Left ventricle myocardium inferior (tissue), 1 donor: Measurements from ENCODE around the gene KRT222. TPM values are rescaled to one million over a fixed set of nuclear protein-coding genes. Genes with fewer than 3 reads are reported as not detected.

Experiments used
- DNase-seq: peaks from one replicate; pipeline ENCODE4 v3.0.0-alpha.2; 2020
- H3K27ac ChIP-seq: fragments of 200-600 bp; replicated peaks from 2 replicates; pipeline ENCODE4 v1.8.0; 2021
- H3K27me3 ChIP-seq: fragments of 200-600 bp; 2 replicates; pipeline ENCODE4 v1.8.0; 2021; ENCODE audit warnings: low read depth
- H3K36me3 ChIP-seq: fragments of 200-600 bp; 2 replicates; pipeline ENCODE4 v1.8.0; 2021
- H3K4me1 ChIP-seq: fragments of 200-600 bp; 2 replicates; pipeline ENCODE4 v1.8.0; 2021
- H3K4me3 ChIP-seq: fragments of 200-600 bp; 2 replicates; pipeline ENCODE4 v1.8.0; 2021; ENCODE audit warnings: mild to moderate bottlenecking, moderate library complexity
- H3K9me3 ChIP-seq: fragments of 200-600 bp; replicated peaks from 2 replicates; pipeline ENCODE4 v1.8.0; 2021
- intact Hi-C: fragments of 100-400 bp; cut with micrococcal nuclease; formaldehyde crosslinking; loops from one replicate; pipeline ENCODE4 v1.11.0; 2022
- total RNA-seq: library from RNA; stranded (reverse); fragmentation: NEBNext Ultra II Directional; extraction: Animal tissue kit (Norgen Biotek cat#: 25700); gene quantifications from one replicate; pipeline ENCODE4 v1.2.1, GENCODE V29; 2021
- TF ChIP-seq, protein P1 (sequence below): fragments of 200-600 bp; IDR thresholded peaks from 2 replicates; pipeline ENCODE4 v1.8.0; 2021; ENCODE audit warnings: antibody characterized with exemption, mild to moderate bottlenecking, borderline replicate concordance
- donor health status: DM: no; HTN: yes; CAD: no; lungs with severe emphysema.

KRT222 gene
- total RNA-seq, 1 donor from 2014 or later, result 0.38 TPM

DNA sequence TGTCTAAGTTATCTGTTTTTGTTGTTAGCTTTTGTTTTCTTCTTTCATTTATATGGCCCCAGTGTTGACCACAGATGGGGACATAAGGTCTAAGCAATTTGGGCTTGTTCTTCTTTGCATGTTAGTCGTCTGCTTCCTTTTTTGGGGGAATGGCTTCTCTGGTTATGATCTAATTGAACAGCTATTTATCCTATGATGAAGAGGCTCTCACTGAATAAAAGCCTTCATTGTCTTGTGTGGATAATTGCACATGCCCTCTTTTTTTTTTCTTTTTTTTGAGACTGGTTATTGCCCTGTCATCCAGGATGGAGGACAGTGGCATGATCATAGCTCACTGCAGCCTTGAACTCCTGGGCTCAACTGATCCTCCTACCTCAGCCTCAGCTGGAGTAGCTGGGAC is 31.1 kb downstream of the KRT222 start:
- Histone ChIP-seq H3K9me3 (no peaks in the 10 kb centered on the region), H3K36me3 (peaks cover 89% of the 10 kb centered on the region)

DNA sequence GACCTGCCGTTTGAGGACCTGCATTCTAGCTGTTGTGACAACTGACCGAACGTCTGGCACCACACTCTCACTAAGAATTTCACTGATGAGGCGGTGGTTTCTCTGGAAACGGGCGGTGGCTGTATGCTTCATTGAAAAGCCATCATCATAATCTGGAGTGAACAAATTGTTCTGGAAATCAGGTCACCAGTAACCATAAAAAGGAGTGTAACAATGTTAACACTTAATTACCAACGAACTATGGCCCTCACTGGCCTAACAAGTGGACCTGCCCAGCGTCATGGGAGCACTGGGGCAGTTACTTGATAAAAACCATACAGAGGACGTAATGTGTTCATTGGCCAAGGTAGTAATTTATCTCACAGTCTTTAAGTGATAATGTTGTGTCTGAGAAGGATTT is 32.8 kb downstream of the KRT222 start:
- Histone ChIP-seq H3K9me3 (no peaks in the 10 kb centered on the region), H3K27ac (no peak overlapping the region), H3K27me3 (no peaks in the 10 kb centered on the region), H3K36me3 (peaks cover 95% of the 10 kb centered on the region), H3K4me1 (no peaks in the 10 kb centered on the region), H3K4me3 (no peak overlapping the region)
- intact Hi-C loops, result no loop called here
- no peak for DNase-seq
- TF ChIP-seq, protein P1, sequence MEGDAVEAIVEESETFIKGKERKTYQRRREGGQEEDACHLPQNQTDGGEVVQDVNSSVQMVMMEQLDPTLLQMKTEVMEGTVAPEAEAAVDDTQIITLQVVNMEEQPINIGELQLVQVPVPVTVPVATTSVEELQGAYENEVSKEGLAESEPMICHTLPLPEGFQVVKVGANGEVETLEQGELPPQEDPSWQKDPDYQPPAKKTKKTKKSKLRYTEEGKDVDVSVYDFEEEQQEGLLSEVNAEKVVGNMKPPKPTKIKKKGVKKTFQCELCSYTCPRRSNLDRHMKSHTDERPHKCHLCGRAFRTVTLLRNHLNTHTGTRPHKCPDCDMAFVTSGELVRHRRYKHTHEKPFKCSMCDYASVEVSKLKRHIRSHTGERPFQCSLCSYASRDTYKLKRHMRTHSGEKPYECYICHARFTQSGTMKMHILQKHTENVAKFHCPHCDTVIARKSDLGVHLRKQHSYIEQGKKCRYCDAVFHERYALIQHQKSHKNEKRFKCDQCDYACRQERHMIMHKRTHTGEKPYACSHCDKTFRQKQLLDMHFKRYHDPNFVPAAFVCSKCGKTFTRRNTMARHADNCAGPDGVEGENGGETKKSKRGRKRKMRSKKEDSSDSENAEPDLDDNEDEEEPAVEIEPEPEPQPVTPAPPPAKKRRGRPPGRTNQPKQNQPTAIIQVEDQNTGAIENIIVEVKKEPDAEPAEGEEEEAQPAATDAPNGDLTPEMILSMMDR, result no peak

More for the DNA sequence above, 31.1 kb downstream of the KRT222 start:
- no peak overlapping the region for H3K27ac ChIP-seq
- H3K4me3 ChIP-seq, result no peak overlapping the region
- TF ChIP-seq, protein P1, result no peak
- no peaks in the 10 kb centered on the region for H3K4me1 ChIP-seq
- intact Hi-C loops, result no loop called here
- DNase-seq, result no peak
- H3K27me3 ChIP-seq, result no peaks in the 10 kb centered on the region

DNA sequence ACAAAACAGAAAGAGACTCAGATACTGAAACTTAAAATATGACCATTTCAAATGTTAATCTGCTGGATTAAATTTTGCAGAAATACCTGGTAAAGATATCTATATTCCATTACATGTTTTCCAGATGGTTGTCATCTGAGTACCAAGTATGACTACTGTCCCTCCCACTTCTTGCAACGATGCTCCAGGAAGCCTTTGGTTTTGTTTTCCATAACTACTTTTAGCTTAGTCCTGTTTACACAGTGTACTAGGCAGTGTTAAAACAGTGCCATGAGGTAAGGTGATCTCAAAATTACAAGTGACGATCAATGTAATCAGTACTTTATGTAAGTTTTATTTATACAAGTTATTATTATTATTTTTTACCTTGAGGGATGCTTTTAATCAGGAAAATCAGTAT is 35.1 kb downstream of the KRT222 start:
- intact Hi-C loops, result no loop called here
- H3K27me3 ChIP-seq, result no peaks in the 10 kb centered on the region
- H3K9me3 ChIP-seq, result no peaks in the 10 kb centered on the region
- peaks cover 72% of the 10 kb centered on the region for H3K36me3 ChIP-seq
- no peaks in the 10 kb centered on the region for H3K4me1 ChIP-seq
- H3K4me3 ChIP-seq, result no peak overlapping the region
- H3K27ac ChIP-seq, result no peak overlapping the region
- TF ChIP-seq, protein P1, result no peak
- no peak for DNase-seq

DNA sequence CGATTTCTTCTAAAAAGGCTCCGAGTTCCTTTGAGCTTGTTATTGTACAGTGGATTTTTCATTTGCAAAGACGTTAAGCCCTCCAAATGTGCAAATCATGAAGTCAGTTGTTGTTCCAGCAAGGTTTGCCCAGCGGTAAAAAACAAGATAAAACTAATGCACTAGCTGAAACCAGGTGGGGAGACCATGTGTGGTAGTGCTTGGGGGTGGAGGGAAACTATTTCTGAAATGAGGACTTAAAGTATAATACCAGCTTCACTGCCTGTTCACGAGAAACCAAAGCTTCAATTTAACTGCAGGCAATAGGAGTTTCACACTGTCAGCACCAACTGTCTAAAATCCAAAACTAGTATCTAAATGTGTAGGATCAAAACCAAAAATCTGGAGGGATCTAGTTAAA is 39.7 kb downstream of the KRT222 start:
- TF ChIP-seq, protein P1, result no peak
- H3K27ac ChIP-seq, result no peak overlapping the region
- H3K4me3 ChIP-seq, result no peak overlapping the region
- H3K9me3 ChIP-seq, result no peaks in the 10 kb centered on the region
- no peak for DNase-seq
- H3K36me3 ChIP-seq, result peaks cover 26% of the 10 kb centered on the region
- H3K4me1 ChIP-seq, result peaks cover under 1% of the 10 kb centered on the region
- intact Hi-C loops, result no loop called here
- H3K27me3 ChIP-seq, result no peaks in the 10 kb centered on the region

DNA sequence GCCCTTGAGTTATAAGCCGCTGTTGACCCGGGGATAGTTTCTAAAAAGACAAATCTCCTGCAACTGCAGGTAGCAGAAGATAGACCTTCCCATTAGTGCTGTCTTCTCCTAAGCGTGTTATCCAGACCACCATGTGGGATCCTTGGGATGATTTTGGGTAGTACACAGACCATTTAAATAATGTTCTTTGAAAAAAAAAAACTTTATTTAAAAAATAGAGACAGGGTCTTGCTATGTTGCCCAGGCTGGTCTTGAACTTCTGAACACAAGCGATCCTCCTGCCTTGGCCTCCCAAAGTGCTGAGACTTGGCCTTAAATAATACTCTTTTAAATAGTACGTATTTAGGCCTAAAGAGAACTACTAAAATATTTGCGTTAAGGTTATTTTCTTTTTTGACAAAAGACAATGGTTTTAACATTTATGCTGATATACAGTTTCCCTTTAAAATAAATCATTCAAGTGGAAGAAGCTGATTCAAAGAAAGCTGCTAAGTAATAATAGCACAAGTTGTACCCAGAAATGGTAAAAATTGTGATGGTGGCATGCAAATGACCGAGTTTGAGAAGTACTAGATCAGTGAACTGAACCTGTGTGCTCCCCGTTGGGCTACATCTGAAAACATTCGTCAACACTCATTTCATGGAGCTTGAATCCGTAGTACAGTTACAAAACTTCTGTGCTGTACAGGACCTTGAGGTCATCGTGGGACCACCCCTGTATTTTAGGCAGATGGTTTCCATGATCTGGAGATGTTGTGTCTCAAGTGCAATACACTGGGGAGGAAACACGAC is 41.4 kb downstream of the KRT222 start:
- TF ChIP-seq, protein P1, result no peak
- H3K4me1 ChIP-seq, result peaks cover 10% of the 10 kb centered on the region
- intact Hi-C loops, result no loop called here
- no peak for DNase-seq
- H3K36me3 ChIP-seq, result peaks cover 9% of the 10 kb centered on the region
- peaks cover 12% of the 10 kb centered on the region for H3K27me3 ChIP-seq
- H3K4me3 ChIP-seq, result no peak overlapping the region
- H3K9me3 ChIP-seq, result no peaks in the 10 kb centered on the region
- no peak overlapping the region for H3K27ac ChIP-seq
